ENCODE measurements around the gene PRRT1.

- TF ChIP-seq CTCF (conservative IDR thresholded peaks at IDR 0.05; ENCODE audit: low read length): no peak
- no peak for TF ChIP-seq EZH2phosphoT487 (IDR thresholded peaks at IDR 0.05; ENCODE audit: borderline replicate concordance)
Observed at GRCh38 chr6:32174416-32174815, 22.7 kb upstream of the PRRT1 start.
